Measurements from ENCODE around the gene DYNLT2B.
"Not testable (repeated sequence)": the region's sequence is repeated elsewhere in the genome, so short reads cannot be mapped to it uniquely, and the experiment has no call there.

Gene DYNLT2B

GRCh38 chr3:196268284-196269163 is 49.5 kb downstream of the DYNLT2B start:
- DNase-seq = no peak

- DNase-seq = no peak
These were observed 54.2 kb downstream of the DYNLT2B start for GRCh38 chr3:196263819-196264218.

- DNase-seq = no peak
These were observed 57.3 kb downstream of the DYNLT2B start for GRCh38 chr3:196260784-196261183.

- DNase-seq = no peak
These were observed 62.3 kb downstream of the DYNLT2B start for GRCh38 chr3:196255776-196256175.

GRCh38 chr3:196254376-196255283 is 63.4 kb downstream of the DYNLT2B start:
- DNase-seq = no peak

- DNase-seq = no peak
These were observed 66.1 kb downstream of the DYNLT2B start for GRCh38 chr3:196251918-196252317.

- DNase-seq = no peak
These were observed 71.3 kb downstream of the DYNLT2B start for GRCh38 chr3:196246612-196247308.

GRCh38 chr3:196244166-196244565 is 73.9 kb downstream of the DYNLT2B start:
- not testable (repeated sequence) for DNase-seq

- DNase-seq = no peak
These were observed 76.3 kb downstream of the DYNLT2B start for GRCh38 chr3:196241704-196242103.

Data from activated CD8-positive, alpha-beta memory T cell treated with anti-CD3 and anti-CD28 coated beads for 24 hours (primary cell).